ENCODE data around the gene PLK1. TPM values are rescaled to one million over a fixed set of nuclear protein-coding genes. Genes with fewer than 3 reads are reported as not detected.

PLK1 gene
- total RNA-seq, 1 donor from 2014 or later, result 35.2 TPM

- peaks cover 20 to 41% of the 10 kb centered on the region in 2 donors for H3K36me3 ChIP-seq
- no peak overlapping the region for H3K4me3 ChIP-seq
- no peak for TF ChIP-seq CTCF (IDR thresholded peaks at IDR 0.05)
- H3K27ac ChIP-seq, result no peak overlapping the region
- peaks cover 2 to 8% of the 10 kb centered on the region in 2 donors for H3K4me1 ChIP-seq
- no peaks in the 10 kb centered on the region for H3K9me3 ChIP-seq
- intact Hi-C loops (cut with DNase I), result loop anchor here (10.0 kb wide), 1 partner anchor 361 kb away; no protein-coding TSS in a partner anchor
- no peak for DNase-seq (ENCODE audit: low spot score in 2 of 2)
- H3K27me3 ChIP-seq, result no peaks in the 10 kb centered on the region
Measured at GRCh38 chr16:23673971-23674614, 4.6 kb upstream of the PLK1 start.

- Histone ChIP-seq H3K4me1 (peaks cover 4 to 10% of the 10 kb centered on the region in 2 donors), H3K4me3 (no peak overlapping the region), H3K36me3 (peaks cover 12 to 19% of the 10 kb centered on the region in 2 donors), H3K9me3 (no peaks in the 10 kb centered on the region), H3K27ac (no peak overlapping the region), H3K27me3 (no peaks in the 10 kb centered on the region)
- DNase-seq (ENCODE audit: low spot score in 2 of 2), result no peak
- intact Hi-C loops (cut with DNase I), result loop anchor here (10.0 kb wide), 1 partner anchor 358 kb away; no protein-coding TSS in a partner anchor
- no peak for TF ChIP-seq CTCF (IDR thresholded peaks at IDR 0.05)
Measured at GRCh38 chr16:23676924-23677480, 1.7 kb upstream of the PLK1 start.

- H3K4me3 ChIP-seq, result peak overlapping the region; percentile 57 to 66
- H3K9me3 ChIP-seq, result no peaks in the 10 kb centered on the region
- TF ChIP-seq CTCF (IDR thresholded peaks at IDR 0.05), result no peak
Measured at GRCh38 chr16:23679274-23679985, 741 bp downstream of the PLK1 start.

GRCh38 chr16:23679986-23680336 is 1.3 kb downstream of the PLK1 start:
- intact Hi-C loops (cut with DNase I), result loop anchor here (10.0 kb wide), 1 partner anchor 355 kb away; no protein-coding TSS in a partner anchor
- peaks cover 14 to 19% of the 10 kb centered on the region in 2 donors for H3K36me3 ChIP-seq
- no peak for TF ChIP-seq CTCF (IDR thresholded peaks at IDR 0.05)

More at GRCh38 chr16:23679274-23679985, 741 bp downstream of the PLK1 start:
- intact Hi-C loops (cut with DNase I), result loop anchor here (10.0 kb wide), 1 partner anchor 355 kb away; no protein-coding TSS in a partner anchor
- Histone ChIP-seq H3K4me1 (peaks cover 4 to 10% of the 10 kb centered on the region in 2 donors), H3K36me3 (peaks cover 11 to 20% of the 10 kb centered on the region in 2 donors), H3K27me3 (no peaks in the 10 kb centered on the region), H3K27ac (no peak overlapping the region)
- no peak for DNase-seq (ENCODE audit: low spot score in 2 of 2)

GRCh38 chr16:23682181-23682580 is 3.5 kb downstream of the PLK1 start:
- H3K36me3 ChIP-seq, result peaks cover 14 to 20% of the 10 kb centered on the region in 2 donors
- H3K9me3 ChIP-seq, result no peaks in the 10 kb centered on the region
- no peaks in the 10 kb centered on the region for H3K27me3 ChIP-seq
- H3K4me1 ChIP-seq, result peaks cover 4 to 10% of the 10 kb centered on the region in 2 donors
- no peak overlapping the region for H3K27ac ChIP-seq
- TF ChIP-seq CTCF (IDR thresholded peaks at IDR 0.05), result no peak
- intact Hi-C loops (cut with DNase I), result no loop called here
- no peak for DNase-seq (ENCODE audit: low spot score in 2 of 2)
- no peak overlapping the region for H3K4me3 ChIP-seq

More at GRCh38 chr16:23679986-23680336, 1.3 kb downstream of the PLK1 start:
- Histone ChIP-seq H3K4me1 (peaks cover 4 to 10% of the 10 kb centered on the region in 2 donors), H3K27ac (no peak overlapping the region), H3K9me3 (no peaks in the 10 kb centered on the region), H3K27me3 (no peaks in the 10 kb centered on the region), H3K4me3 (no peak overlapping the region)
- no peak for DNase-seq (ENCODE audit: low spot score in 2 of 2)
